Anterior cingulate cortex (tissue), 58 donors: ENCODE data around the gene MTCH1.

ENCODE experiments used
- DNase-seq, 58 donors: peaks; one replicate each; lab custom pipeline; 2025; lab: John Stamatoyannopoulos, UW

The MTCH1 gene

GRCh38 chr6:36973190-36973589, 12.8 kb downstream of the MTCH1 start:
- no peak for DNase-seq

DNA sequence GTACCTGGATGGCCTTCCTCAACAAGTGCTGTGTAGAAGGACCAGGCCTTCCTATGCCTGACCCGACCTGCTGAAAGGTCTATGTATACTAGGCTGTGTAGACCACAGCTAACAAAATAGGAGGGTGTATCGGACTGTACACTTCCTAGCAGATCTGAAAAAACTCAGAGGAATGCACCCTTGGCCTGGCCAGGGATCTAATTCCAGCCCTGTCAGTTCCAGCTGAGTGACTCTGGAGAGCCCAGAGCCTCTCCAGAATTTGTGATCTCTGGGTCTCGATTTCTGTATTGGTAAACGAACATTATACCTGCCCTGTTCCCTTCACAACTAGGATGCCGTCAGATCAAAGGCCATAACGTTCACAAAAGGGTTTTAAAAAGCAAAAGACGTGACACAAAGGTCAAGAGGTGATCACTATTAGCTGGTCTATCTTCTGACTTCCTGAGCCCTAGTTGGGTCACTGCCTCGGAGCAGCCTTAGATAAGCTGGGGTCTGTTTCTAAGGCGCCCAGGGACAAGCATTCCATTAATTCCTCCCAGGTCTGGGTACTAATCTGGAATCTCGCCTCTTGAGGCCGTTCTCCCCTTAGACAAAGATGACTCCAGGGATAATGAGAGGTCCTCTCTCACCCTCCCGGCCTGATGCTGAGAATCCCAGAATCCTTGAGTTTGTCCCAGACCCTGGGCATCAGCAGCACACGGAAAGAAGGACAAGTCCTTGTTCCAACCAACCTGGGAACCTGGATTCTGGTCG, 13.9 kb downstream of the MTCH1 start:
- no peak for DNase-seq

- DNase-seq = no peak
Observed at GRCh38 chr6:36970892-36971842, 14.8 kb downstream of the MTCH1 start.

GRCh38 chr6:36969988-36970891, 15.8 kb downstream of the MTCH1 start:
- no peak for DNase-seq

DNA sequence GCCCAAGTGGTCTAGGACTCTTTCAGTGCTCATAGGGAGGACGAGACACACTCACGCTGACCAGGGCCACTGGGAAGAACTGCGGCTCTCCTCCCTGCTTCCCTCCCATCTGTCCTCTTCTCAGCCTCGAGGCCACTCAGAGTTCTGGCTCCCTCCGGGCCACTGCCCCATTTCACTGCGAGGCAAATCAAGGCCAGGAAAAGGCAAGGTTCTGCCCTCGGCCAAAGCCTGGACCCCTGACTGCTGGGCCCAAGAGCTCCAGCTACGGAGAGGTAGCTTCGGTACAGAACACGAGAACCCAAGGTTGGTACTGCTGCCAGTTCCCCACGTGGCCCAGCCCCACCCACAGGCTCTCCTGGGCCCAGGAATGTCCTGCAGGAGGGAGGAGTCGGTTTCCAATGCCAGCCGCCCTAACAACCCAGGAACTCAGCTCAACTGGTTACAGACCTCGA, 16.7 kb downstream of the MTCH1 start:
- no peak for DNase-seq

DNA sequence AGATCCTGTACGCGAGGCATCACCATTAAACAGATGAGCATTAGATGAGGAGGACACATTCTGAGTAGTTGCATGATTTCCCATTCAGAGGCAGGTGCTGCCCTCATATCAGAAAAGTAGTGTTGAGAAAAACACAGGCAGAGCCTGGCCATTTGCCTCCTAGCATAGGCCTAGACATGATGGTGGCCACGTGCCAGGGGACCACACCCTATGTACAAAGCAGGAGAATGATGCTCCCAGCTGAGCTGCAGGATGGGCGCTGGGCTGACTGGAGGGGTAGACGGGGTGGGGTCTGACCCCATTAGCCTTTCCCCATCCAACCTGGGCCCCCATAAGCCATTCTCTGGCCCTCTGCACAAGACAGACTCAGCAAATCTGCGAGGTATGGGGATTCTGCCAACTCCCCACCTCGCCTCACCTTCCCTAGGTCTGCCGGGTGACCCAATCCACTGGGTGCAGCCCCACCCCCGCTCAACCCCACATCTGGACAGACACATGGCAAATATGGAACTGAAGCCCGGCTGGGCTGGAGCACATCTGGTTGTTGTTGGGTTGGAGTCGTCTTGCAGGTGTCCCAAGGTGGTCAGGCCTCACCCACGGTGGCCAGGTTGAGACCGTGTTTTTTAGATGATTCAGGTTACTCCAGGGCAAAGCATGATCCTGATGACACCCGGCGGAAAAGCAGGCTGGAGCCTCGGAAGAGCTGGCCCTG, 17.6 kb downstream of the MTCH1 start:
- DNase-seq = no peak

- no peak for DNase-seq
Observed at GRCh38 chr6:36967757-36968156, 18.2 kb downstream of the MTCH1 start.

- DNase-seq = no peak
Observed at GRCh38 chr6:36967301-36967700, 18.7 kb downstream of the MTCH1 start.

GRCh38 chr6:36964908-36965307, 21.1 kb downstream of the MTCH1 start:
- no peak for DNase-seq

DNA sequence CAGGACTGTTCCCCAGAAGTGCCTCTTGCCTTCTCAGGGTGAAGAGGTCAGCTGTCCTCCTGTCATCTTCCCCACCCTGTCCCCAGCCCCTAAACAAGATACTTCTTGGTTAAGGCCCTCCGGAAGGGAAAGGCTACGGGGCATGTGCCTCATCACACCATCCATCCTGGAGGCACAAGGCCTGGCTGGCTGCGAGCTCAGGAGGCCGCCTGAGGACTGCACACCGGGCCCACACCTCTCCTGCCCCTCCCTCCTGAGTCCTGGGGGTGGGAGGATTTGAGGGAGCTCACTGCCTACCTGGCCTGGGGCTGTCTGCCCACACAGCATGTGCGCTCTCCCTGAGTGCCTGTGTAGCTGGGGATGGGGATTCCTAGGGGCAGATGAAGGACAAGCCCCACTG, 21.6 kb downstream of the MTCH1 start:
- no peak for DNase-seq

DNA sequence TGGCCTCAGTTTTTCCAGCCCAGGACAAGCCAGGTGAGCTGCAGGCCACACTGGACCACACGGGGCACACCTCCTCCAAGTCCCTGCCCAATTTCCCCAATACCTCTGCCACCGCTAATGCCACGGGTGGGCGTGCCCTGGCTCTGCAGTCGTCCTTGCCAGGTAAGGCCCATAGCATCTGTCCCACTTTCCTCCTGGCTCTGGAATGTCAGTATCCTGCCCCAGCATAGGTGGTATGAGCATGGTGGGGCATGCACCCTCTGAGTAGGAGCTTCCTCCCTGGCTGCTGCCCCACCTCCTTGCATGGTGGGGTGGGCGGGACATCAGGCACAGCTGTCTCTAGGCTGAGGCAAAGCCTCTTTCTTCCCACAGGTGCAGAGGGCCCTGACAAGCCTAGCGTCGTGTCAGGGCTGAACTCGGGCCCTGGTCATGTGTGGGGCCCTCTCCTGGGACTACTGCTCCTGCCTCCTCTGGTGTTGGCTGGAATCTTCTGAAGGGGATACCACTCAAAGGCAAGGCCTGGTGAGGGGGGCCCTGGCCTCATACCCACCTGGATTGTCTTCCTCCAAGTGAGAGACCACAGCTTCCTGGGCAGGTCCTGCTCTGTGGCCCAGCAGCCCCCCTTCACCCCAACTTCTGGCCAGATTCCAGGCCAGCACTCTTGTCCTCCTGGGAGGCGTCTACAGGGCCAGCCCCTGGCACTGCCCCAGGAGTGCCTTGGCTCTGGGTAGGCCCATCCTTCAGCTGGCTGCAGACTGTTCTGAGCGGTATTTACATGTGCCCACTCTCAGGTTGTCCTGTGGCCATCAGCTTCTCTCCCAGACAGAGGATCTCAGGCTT, 22.3 kb downstream of the MTCH1 start:
- peak in 3 of 58 donors; percentile 26 to 42 (median 32) for DNase-seq

DNA sequence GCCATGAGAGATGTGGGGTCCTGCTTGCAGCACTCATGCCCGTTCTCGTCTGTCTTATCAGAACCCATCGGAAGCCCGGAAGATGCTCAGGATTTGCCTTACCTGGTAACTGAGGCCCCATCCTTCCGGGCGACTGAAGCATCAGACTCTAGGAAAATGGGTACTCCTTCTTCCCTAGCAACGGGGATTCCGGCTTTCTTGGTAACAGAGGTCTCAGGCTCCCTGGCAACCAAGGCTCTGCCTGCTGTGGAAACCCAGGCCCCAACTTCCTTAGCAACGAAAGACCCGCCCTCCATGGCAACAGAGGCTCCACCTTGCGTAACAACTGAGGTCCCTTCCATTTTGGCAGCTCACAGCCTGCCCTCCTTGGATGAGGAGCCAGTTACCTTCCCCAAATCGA, 23.1 kb downstream of the MTCH1 start:
- peak in 50 of 58 donors; percentile 19 to 88 (median 60) for DNase-seq

- no peak for DNase-seq
Observed at GRCh38 chr6:36961441-36962435, 24.3 kb downstream of the MTCH1 start.

GRCh38 chr6:36959555-36960250, 26.3 kb downstream of the MTCH1 start:
- no peak for DNase-seq

DNA sequence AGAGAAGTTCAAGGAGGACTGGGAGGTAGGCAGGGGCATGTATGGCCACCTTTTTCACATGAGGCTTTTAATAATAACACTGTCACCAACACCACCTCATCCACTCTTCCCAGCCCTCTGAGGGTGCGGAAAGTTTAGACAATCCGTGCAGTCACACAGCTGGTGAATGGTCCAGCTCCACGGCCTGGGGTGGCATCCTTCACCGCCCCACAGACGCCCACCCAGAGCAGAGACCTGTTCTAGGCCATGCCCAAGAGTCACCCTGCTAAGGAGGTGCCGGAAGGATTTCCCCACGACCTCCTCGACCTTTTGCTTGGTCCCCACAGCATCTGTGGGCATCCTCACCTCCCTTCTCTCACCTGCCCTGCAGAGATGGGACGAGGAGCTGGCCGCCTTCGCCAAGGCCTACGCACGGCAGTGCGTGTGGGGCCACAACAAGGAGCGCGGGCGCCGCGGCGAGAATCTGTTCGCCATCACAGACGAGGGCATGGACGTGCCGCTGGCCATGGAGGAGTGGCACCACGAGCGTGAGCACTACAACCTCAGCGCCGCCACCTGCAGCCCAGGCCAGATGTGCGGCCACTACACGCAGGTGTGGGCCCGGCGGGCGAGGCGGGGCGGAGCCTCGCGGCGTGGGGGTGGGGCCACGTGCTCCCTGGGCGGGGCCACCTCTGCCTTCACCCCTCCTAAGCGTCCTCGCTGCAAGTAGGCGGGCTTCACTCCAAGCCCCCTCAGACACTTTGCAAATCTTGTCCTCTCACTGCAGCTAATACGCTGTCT, 27.0 kb downstream of the MTCH1 start:
- no peak for DNase-seq

DNA sequence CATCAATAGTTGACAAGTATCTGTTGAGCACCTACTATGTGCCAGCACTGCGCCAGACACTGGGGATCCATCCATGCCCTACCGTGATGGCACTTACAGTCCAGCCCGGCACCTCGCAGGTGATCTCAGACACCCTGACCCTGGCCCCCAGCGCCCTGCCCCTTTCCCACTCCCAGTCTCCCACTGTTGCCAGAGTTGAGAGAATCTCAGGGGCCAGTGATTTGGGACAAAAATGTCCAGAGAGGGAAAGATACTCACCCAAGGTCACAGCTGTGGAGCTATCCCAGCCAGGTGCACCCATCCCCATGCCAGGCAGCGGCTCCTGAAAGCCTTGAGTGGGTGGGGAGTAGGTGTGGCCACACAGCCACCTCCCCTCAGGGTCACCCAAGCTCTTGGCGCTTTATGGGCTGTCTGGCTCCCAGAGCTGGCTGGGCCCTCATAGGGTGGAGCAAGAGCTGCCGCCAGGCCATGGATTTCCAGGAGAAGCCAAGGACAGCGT, 28.2 kb downstream of the MTCH1 start:
- DNase-seq = no peak
